NCI-H1436 treated with DMSO at 0.1 percent for 48 hours (cell line): Measurements from ENCODE around the gene AHCTF1.
A peak's percentile ranks its signal among the peaks of the same experiment; 100 is the strongest.

Source experiments
- DNase-seq: peaks from one replicate; lab custom pipeline; 2025; lab: John Stamatoyannopoulos, UW

AHCTF1 gene

GRCh38 chr1:246931549-246932365, at the start of gene AHCTF1:
TSS of gene AHCTF1 (minus strand) at chr1:246931948. CDS start at chr1:246918370, 13,578 bp downstream.
- peak; percentile 93 for DNase-seq

- no peak for DNase-seq
Measured at GRCh38 chr1:246978785-246979184, 47.0 kb upstream of the AHCTF1 start.

GRCh38 chr1:246978281-246978680, 46.5 kb upstream of the AHCTF1 start:
- DNase-seq, result no peak

- DNase-seq, result no peak
Measured at GRCh38 chr1:246971969-246972368, 40.2 kb upstream of the AHCTF1 start.

GRCh38 chr1:246971090-246971721, 39.5 kb upstream of the AHCTF1 start:
- DNase-seq, result no peak

GRCh38 chr1:246969621-246970020, 37.9 kb upstream of the AHCTF1 start:
- DNase-seq, result no peak

GRCh38 chr1:246966502-246966901, 34.8 kb upstream of the AHCTF1 start:
- DNase-seq, result no peak

GRCh38 chr1:246959944-246960693, 28.4 kb upstream of the AHCTF1 start:
- no peak for DNase-seq

- DNase-seq, result no peak
Measured at GRCh38 chr1:246954126-246954525, 22.4 kb upstream of the AHCTF1 start.

GRCh38 chr1:246951413-246951812, 19.7 kb upstream of the AHCTF1 start:
- no peak for DNase-seq

- no peak for DNase-seq
Measured at GRCh38 chr1:246949956-246950355, 18.2 kb upstream of the AHCTF1 start.

- DNase-seq, result no peak
Measured at GRCh38 chr1:246947255-246947654, 15.5 kb upstream of the AHCTF1 start.

- DNase-seq, result no peak
Measured at GRCh38 chr1:246946366-246946765, 14.6 kb upstream of the AHCTF1 start.

GRCh38 chr1:246934765-246935164, 3.0 kb upstream of the AHCTF1 start:
- DNase-seq, result no peak

- DNase-seq, result no peak
Measured at GRCh38 chr1:246933893-246934292, 2.1 kb upstream of the AHCTF1 start.

GRCh38 chr1:246932366-246932700, 585 bp upstream of the AHCTF1 start:
- no peak for DNase-seq

- DNase-seq, result no peak
Measured at GRCh38 chr1:246930830-246931548, 759 bp downstream of the AHCTF1 start.

- DNase-seq, result no peak
Measured at GRCh38 chr1:246925997-246926626, 5.6 kb downstream of the AHCTF1 start.

GRCh38 chr1:246923900-246924299, 7.8 kb downstream of the AHCTF1 start:
- no peak for DNase-seq

- no peak for DNase-seq
Measured at GRCh38 chr1:246923482-246923881, 8.3 kb downstream of the AHCTF1 start.

GRCh38 chr1:246921481-246921880, 10.3 kb downstream of the AHCTF1 start:
- DNase-seq, result no peak

GRCh38 chr1:246919902-246920301, 11.8 kb downstream of the AHCTF1 start:
- DNase-seq, result no peak
